GM19328 (cell line): ENCODE results near the gene BPIFB6.

Source experiments
- ATAC-seq: cut with Tn5 transposase; IDR thresholded peaks from one replicate; pipeline ENCODE4 v1.9.1; 2021; ENCODE audit warnings: mild to moderate bottlenecking, moderate library complexity; ENCODE audit not compliant: unreplicated experiment

Gene BPIFB6

DNA sequence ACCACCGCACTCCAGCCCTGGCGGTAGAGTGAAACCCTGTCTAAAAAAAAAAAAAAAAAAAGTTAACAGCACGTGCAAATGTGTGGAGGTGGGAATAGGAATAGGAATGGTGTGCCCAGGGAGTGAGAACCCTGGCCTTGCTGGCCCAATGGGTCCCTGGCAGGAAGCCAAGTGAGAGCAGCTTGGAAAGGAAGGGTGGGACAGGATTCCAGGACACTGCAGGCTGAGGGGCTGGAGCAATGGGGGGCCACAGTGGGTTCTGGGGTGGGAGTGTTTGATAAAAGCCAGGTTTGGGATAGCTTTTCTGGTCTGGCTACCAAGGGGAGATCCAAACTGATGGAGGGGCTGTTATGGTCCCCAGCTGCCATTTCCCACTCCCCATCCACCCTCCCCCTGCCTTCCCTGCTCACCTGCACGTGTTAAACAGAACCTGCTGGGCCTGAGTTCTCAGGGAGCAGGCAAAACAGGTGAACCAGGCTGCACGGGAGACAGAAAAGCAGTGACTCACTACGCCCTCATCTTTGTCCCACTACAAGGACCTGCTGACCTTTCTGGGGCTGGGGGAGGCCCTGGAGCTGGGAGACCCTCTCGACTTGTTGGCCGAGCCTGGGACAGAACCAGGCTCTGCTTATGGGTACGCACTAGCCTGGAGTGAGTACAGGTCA lies 30.5 kb upstream of the BPIFB6 start:
- no peak for ATAC-seq

DNA sequence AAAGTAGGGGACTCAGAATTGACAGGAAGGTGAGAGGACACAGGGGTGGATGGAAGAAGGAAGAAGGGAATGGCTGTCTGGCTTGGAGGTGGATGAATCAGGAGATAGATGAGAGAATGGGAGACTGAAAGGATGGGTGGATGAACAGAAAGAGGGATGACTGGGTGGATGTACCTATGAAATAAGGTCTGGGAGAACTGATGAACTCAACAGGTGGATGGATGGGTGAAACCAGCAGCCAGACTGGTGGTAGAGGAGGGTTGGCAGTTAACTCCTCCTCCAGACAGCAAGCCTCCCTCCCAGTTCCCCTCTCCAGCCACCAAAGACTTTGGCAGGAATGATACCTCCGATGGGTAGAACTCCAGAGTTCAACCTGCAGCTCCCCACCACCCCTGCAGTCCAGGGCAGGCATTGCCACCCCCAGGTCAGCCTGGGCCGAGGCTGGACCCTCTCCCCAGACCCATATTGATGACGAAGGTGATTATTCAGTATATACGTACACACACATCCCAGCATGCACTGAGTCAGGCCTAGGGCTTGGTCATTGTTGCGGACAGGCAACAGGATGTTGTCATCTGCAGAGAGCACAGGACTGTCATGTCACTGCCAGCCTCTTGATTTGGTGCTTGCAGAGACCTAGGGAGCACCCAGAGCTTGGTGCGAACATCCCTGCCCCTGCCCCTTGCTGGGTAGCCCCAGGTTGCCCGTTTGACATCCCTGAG lies 29.2 kb upstream of the BPIFB6 start:
- ATAC-seq = no peak

DNA sequence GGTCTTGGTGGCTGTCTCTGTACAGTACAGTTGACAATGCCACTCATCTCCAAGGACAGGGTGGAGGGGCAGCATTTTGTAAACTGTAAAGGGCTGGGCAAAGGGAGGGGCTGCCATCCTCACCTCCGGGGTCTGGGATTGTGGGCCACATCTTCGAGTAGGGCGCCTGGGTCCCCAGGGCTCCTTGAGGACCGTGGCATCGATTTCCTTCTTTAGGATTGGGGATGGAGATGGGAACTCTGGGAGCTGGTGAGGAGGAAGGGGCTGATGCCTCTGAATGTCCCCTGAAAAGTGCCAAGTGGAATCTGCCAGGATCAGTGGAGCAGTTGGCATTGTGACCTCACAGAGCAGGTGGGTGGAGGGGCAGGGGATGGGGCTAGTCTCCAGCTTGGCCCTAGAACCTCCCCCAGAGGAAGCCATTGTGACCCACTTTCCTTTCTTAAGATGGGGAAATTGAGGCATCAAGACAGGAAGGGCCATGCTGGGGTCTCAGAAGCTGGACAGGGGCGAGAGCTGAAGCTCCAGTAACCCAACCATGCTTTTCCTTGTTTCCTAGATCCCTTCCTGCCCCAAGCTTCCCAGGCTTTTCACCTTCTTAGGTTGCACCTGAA lies 27.2 kb upstream of the BPIFB6 start, which contains the start of gene SUN5:
SUN5 (minus strand) TSS at position 293 of the 611 bp plus-strand sequence; CDS start at position 200, 93 bp downstream.
- ATAC-seq = no peak

DNA sequence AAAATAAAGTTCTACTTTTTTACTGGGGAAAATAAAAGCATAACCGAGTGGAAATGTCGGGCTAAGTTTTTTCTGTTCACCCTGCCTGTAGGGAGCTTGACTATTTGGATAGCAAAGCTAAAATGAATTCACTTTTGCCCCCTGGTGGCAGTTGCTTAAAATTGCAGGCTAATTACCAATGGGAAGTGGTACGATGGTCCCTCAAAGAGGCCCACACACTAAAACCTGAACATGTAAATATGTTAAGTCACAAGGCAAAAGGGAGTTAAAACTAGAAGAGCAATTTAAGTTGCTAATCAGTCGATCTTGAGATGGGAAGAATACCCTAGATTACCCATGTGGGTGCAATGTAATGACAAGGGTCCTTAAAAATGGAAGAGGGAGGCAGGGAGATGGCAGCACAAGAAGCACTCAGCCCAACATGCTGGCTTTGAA lies 26.3 kb upstream of the BPIFB6 start:
- no peak for ATAC-seq

DNA sequence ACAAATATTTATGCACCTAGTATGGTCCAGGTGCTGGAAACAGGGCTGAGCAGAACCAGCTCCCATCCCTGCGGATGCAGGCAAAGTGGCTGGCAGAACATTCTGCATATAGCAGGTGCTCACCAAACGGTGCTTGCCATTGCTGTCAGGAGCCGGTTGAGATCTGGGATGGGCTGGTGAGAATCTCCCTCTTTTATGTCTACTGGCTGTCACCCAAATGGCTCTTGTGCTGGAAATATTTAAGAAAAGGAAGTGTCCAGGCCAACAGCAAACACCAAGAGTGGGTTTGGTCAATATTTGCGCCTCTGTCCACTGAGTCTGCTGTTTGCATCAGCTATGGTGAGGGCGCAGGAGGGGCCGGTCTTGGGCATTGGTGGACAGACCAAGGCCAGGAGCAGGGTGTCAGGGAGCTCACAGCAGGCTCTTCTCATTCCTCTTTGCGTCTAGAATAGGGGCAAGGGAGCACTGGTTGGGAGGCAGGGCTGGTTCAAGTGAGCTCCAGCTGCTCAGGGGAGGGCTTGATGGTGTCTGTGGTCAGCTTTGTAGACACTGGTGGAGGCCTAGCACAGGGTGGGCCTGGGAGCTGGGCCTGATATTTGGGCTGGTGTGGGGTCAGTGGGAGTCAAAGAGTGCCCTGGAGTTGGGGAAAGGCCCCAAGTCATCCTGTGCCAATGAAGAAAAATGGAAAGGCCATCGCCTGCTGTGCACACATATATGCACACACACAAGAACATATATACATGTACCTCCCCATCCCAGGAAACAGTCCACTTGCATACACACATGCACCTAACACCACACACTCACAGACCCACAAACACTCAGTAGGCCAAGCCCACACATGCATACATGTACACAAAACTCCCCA lies 25.3 kb upstream of the BPIFB6 start:
- no peak for ATAC-seq

DNA sequence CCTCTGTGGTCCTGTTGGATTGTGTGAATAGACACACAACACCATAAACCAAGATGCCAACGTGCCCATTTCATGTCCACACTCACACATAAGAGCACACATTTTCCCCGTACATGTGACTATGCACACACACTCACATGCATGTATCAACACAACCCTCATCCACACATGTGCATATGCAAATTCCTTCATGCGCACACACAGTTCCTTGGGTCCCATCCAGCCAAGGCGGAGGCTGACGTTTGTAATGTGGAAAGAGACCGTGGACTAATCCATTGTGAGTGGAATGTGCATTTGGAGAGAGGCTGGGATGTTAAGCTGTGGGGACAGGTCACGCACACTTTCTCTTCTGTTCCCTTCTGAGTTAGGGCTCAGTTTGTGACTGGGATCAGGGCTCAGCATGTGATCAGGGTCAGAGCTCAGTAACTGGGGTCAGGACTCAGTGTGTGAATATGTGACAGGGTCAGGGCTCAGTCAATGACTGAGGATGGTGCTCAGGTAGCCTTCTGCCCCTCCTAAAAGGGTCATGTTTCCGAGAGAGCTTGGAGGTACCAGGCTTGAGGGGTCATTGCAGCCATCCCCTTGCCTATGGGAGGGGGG lies 24.6 kb upstream of the BPIFB6 start:
- no peak for ATAC-seq

DNA sequence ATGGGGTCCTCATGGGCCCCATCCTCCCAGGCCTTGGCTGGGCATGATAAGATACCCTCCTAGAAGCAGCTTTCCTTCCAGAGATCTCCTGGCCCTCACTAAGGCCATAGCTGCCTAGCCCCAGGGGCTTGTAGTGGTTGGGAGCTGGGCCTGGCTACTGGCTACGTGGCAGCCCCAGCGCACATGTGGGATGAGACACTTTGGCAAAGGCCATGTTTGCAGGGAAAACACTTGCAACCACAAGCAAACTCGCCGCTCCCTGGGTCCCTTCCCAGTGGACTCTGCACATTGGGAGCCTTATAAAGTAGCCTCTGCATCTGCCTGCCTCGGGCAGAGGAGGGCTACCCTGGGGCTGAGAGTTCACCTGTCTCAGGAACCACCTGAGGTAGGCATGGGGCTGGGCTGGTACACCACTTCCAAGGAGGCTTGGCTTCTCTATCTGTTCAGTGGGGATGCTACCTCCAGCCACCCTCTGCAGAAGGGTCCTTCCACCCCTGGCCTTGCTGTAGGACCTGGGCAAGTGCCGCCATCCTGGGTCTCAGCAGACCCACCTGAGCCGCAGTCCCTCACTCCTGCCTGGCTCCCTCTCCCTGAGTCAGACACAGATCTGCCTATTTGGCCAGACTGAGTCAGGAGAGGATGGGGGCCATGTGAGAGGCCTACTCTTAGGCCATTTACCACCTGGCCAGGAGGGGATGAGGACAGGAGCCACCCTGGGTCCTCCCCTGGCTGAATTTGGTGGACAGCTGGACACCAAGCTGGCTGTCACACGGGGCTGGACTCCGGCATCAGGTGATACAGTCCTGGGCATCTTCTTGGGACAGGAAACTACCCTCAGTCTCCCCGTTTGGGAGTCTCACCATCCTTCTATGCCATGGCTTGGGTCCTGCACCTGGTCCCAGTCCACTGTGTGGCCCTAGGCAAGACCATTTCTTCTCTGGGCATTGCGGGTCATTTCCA lies 23.8 kb upstream of the BPIFB6 start, which contains the start of gene BPIFB2:
BPIFB2 (plus strand) TSS at position 329 of the 960 bp plus-strand sequence. CDS start 871 bp downstream, outside the sequence.
- ATAC-seq = no peak

DNA sequence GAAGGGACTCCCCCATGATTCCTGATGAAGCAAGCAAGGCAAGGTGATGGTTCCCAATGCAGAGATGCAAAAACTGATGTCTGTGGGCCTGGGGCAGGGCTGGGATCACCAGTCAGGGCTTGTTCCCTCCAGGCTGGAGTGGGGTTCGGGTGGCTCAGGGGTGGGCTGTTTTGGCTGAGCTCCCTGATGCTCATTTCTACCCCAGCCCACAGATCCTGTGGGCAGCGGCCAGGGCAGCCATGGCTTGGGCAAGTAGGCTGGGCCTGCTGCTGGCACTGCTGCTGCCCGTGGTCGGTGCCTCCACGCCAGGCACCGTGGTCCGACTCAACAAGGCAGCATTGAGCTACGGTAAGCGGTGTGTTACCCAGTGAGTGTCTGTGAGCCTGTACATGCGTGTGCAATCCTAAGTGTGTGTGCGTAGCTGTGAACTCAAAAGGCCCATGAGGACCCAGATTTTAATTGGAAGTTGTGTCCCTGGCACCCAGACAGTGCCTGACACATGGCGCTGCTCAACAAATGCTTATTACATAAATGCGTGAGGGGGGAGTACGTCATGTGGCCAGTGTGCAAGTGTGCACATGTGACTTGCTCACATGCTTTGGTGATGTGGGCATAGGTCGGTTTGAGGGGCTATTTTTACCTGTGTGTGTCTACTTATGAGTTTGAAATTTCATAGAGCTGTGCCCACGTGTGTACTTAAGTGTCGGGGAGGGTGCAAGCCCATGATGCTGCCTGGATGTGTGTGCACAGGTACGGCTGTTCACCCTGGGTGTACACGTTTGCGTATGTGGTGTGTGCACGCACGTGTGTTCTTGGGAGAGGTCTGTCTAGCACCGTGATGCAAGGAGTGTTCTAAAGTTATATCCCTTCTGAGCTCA lies 22.9 kb upstream of the BPIFB6 start:
- ATAC-seq = no peak

DNA sequence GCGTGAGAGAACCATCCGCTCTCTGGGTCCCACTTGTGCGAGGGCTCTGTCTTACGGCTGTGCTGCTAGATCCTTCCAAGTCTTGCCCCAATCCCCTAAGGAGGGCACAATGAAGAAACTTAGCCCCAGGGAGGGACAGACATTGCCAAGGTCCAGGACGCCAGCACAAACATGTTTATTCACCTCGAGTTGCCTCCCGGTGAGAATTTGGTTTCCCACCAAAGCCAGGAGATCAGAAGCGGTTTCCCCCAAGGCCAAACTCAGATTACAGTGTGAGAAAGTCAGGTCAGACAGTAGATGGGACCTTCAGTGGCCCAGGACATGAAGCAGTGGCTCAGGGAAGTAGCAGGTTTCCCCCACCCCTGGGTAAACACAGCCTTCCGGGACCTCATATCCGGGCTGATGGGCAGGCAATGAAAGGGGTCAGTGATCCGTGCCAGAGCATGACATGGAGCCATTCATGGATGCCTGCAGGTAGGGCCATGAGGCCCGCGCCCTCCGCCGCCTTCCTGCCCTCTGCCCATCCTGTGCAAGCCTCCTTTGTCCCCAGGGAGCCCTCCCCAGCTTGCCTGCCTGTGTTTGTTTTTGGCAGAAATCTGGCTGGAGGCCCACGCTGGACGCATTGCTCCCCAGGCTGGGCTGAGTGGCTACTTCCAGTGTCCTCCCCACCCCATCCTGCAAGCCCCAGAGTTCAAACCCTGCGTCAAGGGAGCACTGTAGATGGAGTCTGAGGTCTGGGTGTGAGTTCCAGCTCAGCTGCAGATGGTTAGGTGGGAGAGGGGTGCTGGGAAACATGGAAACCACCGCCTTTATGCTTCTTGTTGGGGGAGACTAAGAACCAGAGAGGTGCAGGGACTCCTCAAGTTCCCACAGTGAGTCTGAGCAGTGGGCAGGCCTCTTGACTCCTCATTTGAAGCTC lies 22.0 kb upstream of the BPIFB6 start:
- no peak for ATAC-seq

DNA sequence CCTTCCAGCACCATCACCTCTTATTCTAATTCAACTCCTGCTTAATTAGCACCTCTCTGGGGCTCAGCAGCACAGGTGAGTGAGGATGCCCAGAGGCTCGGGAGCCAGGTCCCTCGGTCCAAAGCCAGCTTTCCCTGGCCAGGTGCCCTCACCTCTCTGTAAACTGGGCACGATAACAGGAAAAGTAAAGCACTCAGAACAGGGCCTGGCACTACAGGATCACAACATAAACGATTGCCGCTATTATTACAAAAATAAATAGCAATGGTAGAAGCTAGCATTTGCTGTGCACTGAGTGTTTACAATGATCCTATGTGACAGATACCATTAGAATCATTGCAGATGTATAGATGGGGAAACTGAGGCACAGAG lies 21.3 kb upstream of the BPIFB6 start:
- ATAC-seq = no peak

DNA sequence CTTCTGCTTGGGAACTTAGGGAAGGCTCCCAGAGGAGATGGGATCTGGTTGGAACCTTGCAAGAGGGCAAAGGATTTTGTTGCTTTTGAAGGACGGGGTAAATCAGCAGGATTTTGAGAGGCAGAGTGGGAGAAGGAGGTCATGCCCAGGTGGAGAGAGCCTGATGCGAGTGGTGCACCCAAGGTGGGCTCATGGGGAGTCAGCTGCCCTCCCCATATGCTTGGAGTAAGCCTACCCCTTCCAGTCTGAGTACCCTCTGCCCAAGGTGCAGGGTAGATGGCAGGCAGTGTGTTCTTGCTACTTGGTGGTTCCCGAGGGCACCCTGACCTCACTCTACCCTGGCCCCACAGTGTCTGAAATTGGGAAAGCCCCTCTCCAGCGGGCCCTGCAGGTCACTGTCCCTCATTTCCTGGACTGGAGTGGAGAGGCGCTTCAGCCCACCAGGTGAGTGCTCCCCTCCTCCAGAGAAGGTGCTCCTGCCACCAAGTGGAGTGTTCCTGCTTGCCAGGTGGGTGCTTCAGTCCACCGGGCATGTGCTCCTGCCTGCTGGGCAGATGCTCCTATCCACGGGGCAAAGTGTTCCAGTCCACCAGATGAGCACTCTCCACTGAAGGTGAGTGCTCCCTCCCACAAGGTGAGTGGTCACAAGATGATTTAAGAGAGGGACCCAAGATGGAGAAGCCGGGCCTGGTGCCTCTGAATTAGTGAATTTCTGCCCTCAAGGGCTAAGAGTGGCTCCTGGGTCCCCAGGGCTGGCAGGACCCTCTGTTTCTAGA lies 20.6 kb upstream of the BPIFB6 start:
- no peak for ATAC-seq

DNA sequence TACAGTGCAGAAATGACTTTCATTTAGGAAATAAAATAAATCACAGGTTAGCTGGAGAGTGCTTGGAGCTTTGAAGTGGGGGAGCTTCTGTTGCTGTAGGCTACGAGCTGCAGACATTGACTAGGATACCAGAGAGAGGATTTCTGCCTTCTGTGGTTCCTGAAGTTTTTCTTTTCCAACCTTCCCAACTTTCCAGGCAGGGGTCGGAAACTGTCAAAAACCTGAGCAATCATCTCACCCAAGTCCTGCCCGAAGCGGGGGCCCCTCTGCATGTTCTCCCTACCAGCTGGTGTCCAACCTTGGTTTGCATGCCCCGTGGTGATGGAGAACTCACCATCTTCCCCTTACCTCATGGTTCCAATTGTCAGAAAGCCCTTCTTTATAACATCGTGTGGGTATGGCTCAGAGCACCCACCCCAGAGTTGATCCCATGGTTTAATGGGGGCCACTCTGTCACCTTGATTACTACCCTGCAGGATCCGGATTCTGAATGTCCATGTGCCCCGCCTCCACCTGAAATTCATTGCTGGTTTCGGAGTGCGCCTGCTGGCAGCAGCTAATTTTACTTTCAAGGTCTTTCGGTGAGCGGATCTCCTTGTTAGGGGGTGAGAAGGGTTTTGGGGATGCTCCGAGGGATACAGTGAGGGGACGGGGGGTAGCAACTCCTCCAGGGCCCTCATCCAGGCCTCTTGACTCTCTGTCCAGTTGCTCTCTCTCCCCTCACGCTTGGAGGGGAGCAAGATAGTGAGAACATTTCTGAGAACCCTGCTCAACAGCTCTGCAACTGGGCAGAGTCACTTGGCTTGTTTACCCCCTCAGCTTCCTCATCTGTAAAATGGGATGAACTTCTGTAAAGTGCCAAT lies 18.9 kb upstream of the BPIFB6 start:
- ATAC-seq = no peak

DNA sequence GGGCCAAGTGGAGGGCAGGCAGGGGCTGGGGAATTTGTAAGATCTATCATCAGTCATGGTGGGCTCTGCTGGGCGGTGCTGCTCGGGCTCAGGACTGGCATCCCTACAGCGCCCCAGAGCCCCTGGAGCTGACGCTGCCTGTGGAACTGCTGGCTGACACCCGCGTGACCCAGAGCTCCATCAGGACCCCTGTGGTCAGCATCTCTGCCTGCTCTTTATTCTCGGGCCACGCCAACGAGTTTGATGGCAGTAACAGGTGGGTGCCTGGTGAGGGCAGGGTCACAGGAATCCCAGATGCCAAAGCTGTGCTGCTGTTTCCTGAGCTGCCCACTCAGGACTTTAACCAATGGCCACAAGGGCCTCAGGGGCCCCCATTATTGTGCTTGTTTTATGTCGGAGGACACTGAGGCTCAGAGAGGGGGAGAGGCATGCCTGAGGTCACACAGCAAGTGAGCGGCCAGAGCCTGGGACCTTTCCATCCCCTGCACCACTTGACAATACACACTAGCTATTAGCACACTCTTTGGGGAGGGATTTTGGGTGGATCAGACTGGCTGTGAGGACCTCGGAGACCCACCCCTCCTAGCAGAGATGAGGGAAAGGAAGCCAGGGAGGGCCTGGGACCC lies 17.6 kb upstream of the BPIFB6 start:
- ATAC-seq = no peak

DNA sequence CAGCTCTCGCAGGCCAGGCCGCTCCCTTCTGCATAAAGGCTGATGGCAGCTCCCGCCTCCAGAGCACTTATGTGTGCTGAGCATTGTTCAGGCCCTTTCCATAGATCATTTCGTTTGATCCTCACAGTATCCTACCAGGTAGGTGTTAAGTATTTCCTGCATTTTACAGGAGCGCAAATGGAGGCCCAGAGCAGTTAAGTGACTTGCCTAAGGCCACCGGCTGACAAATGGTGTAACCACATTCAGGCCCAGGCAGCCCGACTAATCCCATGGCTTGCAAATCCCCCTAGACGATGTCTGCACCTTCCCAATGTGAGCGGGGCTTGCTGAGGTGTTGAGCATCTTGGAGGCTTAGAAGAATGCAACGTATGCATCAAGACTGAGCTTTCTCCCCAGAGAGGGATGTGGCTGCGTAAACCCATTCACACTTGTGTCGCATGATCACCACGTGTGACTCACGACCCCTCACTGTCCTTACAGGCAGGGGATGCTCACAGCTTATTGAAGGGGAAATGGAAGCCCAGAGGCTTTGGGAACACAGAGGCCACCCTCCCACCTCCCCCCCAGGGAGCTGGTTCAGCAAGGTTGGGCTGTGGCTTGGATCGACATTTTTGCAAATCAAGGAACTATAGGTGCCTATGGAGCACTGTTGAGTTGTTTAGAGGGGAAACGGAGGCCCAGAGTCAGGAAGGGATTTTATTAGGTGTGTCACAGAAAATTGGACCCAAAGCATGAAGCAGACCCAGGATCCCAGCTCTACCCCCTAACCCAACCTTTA lies 16.9 kb upstream of the BPIFB6 start:
- no peak for ATAC-seq

DNA sequence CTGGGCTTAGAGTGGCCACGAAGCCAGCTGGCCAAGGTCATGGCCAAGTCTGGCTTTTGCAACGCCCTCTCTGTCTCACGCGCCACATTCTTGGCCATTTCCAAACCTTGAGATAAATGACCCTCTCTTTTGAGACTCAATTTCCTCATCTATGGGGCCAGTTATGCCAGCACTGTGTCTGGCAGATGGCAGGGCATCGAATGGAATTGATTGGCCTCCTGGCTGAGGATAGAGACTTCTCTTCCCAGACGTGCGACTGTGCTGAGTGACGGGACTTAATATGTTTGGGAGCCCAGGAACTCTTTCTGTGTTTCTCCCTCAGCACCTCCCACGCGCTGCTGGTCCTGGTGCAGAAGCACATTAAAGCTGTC lies 16.3 kb upstream of the BPIFB6 start:
- ATAC-seq = no peak
